NB4 (cell line): Measurements from ENCODE around the gene ACE2.

ENCODE experiments used
- DNase-seq: peaks from one replicate; pipeline ENCODE4 v3.0.0; 2010; ENCODE audit warnings: low read depth
- H3K4me3 ChIP-seq: one replicate; pipeline ENCODE4 v1.5.1; 2011; ENCODE audit warnings: mild to moderate bottlenecking, low read depth, low read length, moderate library complexity
- CTCF ChIP-seq: IDR thresholded peaks from one replicate; pipeline ENCODE4 v1.5.1; 2012; ENCODE audit warnings: low read depth, low read length
- MYC ChIP-seq: IDR thresholded peaks from 2 replicates; pipeline ENCODE4 v1.6.1; 2011; ENCODE audit warnings: low read depth, low read length
- POLR2A ChIP-seq: IDR thresholded peaks from 2 replicates; pipeline ENCODE4 v1.6.1; 2011; ENCODE audit warnings: mild to moderate bottlenecking; ENCODE audit not compliant: insufficient read length; ENCODE audit errors: extremely low read depth
- TF ChIP-seq, protein P1 (sequence below): IDR thresholded peaks from 2 replicates; pipeline ENCODE4 v1.6.1; 2011; ENCODE audit warnings: low read depth, low read length

The ACE2 gene

DNA sequence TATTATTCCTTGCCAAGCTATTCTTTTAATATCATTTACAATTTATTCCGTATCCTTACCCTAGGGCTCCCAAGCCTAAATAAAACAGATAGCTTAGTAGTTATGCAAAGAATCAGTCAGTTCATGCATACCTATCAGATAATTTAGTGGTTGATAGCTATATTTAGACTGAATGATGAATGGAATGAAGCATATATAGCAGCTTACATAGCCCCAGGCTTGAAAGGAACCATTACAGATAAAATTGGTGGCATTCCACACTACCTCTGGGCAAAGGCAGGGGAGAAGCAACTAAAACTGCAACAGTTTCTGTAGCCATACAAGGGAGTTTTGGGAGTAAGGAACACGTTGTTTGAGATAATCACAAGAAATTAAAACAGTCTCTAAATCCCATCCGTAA, 2.7 kb downstream of the ACE2 start:
- no peak overlapping the region for H3K4me3 ChIP-seq
- TF ChIP-seq, protein P1, sequence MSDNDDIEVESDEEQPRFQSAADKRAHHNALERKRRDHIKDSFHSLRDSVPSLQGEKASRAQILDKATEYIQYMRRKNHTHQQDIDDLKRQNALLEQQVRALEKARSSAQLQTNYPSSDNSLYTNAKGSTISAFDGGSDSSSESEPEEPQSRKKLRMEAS = no peak
- no peak for TF ChIP-seq MYC
- TF ChIP-seq CTCF = no peak
- no peak for TF ChIP-seq POLR2A
- no peak for DNase-seq

GRCh38 chrX:15594371-15594770, 6.4 kb downstream of the ACE2 start:
- DNase-seq = no peak

GRCh38 chrX:15579778-15580747, 20.7 kb downstream of the ACE2 start:
- no peak for DNase-seq
- H3K4me3 ChIP-seq = no peak overlapping the region
- TF ChIP-seq CTCF = no peak
- TF ChIP-seq, protein P1 = no peak
- no peak for TF ChIP-seq MYC
- no peak for TF ChIP-seq POLR2A

More at GRCh38 chrX:15594371-15594770, 6.4 kb downstream of the ACE2 start:
- H3K4me3 ChIP-seq = no peak overlapping the region
- TF ChIP-seq, protein P1 = no peak

DNA sequence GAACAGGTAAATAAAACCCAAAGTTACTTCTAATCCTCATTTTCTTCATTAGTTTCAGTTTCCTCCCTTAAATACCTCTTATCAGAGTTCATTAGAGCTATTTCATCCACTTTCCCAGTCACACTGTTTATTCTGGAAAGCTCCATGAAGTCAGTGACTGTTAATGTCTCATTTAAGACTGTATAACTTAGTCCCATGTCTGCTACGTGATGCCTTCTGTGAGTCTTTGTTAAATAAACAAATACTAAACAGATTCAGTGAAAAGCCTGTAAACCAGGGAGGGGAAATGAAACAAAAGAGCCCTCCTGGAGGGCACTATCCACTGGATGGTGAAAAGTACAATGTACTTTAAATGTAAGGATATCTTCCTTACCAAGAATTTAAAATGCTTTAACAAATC, 24.7 kb downstream of the ACE2 start:
- no peak for DNase-seq
- TF ChIP-seq MYC = no peak
- TF ChIP-seq CTCF = no peak
- no peak for TF ChIP-seq POLR2A
- TF ChIP-seq, protein P1 = no peak
- H3K4me3 ChIP-seq = no peak overlapping the region

GRCh38 chrX:15574017-15574416, 26.7 kb downstream of the ACE2 start:
- DNase-seq = no peak
- TF ChIP-seq, protein P1 = no peak
- TF ChIP-seq POLR2A = no peak
- no peak for TF ChIP-seq MYC
- TF ChIP-seq CTCF = no peak
- no peak overlapping the region for H3K4me3 ChIP-seq

GRCh38 chrX:15570145-15570544, 30.6 kb downstream of the ACE2 start:
- no peak for DNase-seq
- H3K4me3 ChIP-seq = no peak overlapping the region
- TF ChIP-seq CTCF (no peak), POLR2A (no peak), MYC (no peak)
- TF ChIP-seq, protein P1 = no peak
